NCI-H524 treated with DMSO at 0.1 percent for 48 hours (cell line): ENCODE measurements around the gene RNF113B.

Source experiments
- DNase-seq: peaks from one replicate; lab custom pipeline; 2025; lab: John Stamatoyannopoulos, UW

The RNF113B gene

DNA sequence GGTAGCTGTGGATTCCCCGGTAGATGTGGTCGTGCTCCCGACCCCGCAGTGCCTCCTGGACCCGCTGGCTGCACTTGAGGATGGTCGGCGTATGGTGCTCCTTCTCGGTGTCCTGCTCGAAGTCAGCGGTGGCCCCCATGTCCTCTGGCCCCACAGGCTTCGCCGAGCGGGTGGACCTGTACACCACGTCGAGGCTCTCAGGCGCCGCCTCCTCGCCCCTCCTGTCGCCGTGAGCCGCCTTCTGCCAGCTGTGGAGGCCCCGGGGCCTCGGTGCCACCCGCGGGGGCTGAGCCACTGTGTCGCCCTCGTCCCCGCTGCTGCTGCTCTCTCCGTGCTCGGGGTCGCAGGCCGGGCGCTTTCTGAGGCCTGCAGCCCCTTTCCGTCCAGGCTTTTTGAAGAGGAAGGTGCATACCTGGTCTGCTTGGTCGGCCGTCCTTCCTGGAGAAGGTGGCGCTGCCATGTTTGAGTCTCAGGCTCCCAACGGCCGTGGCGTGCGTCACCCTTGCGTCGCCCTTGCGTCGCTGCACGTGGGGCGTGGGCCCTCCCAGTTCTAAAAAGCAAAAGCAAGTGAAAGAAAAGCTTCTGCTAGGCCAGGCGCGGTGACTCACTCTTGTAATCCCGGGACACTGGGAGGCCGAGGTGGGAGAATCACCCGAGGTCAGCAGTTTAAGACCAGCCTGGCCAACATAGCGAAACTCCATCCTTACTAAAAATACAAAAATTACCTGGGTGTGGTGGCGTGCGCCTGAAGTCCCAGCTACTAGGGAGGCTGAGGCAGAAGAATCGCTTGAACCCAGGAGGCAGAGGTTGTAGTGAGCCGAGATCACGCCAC lies at the start of gene RNF113B:
Gene RNF113B (minus strand): TSS at position 493 of the 832 bp plus-strand sequence. CDS start 33 bp downstream, at position 460.
- DNase-seq: no peak

DNA sequence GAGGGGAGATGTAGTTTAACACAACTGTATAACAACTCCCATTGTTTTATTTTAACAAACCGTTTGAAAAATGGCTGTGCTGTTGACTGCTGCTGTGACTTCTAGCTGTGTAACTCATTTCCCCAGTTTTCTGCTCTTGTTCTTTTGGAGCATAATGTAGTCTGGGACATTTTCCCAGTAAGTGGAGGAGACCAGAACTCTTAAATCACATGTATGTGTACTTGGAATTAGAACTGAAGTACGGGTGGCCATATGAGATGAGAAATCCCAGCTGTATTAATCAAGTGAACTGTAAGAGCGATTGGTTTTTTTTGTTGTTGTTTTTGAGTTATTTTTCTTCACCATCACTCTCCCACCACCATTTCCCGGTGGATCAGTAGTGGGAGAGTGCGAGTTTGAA lies 49.4 kb upstream of the RNF113B start:
- DNase-seq: no peak

- no peak for DNase-seq
These were observed 48.2 kb upstream of the RNF113B start for GRCh38 chr13:98225036-98225940.

DNA sequence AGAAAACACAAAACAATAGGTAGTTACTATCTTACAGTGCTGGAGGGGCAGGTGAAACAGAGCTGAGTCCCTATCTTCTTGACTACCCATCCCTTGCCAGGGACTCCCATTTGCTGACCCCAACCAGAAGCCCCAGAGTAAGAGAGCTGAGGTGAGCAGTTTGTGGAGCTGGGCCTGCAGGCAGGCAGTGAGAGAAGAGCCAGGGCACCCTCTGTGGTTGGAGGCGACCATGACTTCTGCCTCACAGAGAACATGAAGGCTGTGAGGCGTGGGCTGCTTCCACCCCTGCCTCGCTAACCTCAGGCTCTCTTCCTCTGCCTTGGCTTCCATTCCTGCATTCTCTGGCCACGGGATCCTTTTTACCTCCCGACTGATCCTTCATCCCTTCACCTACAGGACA lies 47.5 kb upstream of the RNF113B start:
- no peak for DNase-seq

GRCh38 chr13:98223741-98224140 lies 46.7 kb upstream of the RNF113B start:
- DNase-seq: no peak

DNA sequence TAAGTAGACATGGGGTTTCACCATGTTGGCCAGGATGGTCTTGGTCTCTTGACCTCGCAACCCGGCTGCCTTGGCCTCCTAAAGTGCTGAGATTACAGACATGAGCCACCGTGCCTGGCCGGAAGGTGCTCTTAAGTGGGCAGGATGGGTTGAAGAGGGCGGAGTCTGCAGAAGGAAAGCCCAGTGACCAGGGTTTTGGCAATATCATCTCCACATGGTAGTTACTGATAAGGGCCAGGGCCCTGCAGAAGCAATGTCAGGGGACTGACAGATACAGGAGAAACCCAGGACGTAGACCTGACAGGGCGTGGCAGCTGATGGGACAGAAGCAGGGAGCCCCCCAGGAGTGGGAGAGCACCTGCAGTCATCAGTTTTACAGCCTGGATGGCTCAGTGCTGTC lies 45.7 kb upstream of the RNF113B start:
- no peak for DNase-seq

- no peak for DNase-seq
These were observed 45.0 kb upstream of the RNF113B start for GRCh38 chr13:98222081-98222554.

DNA sequence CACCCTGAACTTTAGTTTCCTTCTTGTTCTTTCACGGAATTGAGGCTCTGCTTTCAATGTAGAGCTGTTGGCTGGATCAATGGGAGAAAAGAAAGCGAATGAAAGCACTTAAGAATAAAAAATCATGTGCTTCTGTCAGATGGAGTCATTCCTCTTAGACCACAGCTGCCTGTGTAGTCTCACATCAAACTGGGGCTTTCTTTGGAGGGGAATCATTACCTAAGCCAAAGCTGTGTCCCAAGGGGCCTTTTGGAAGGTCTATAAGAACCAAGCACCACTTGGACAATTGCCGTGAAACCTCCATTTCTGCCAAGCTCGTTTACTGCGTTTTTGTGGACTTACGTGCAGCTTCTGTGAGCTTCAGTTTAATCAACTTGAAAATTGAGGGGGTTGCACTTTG lies 44.2 kb upstream of the RNF113B start:
- no peak for DNase-seq

GRCh38 chr13:98220271-98220791 lies 43.3 kb upstream of the RNF113B start:
- no peak for DNase-seq

- DNase-seq: no peak
These were observed 42.6 kb upstream of the RNF113B start for GRCh38 chr13:98219685-98220084.

GRCh38 chr13:98217597-98217996 lies 40.5 kb upstream of the RNF113B start:
- DNase-seq: no peak

- DNase-seq: no peak
These were observed 39.7 kb upstream of the RNF113B start for GRCh38 chr13:98216711-98217285.

- no peak for DNase-seq
These were observed 39.1 kb upstream of the RNF113B start for GRCh38 chr13:98216135-98216565.

DNA sequence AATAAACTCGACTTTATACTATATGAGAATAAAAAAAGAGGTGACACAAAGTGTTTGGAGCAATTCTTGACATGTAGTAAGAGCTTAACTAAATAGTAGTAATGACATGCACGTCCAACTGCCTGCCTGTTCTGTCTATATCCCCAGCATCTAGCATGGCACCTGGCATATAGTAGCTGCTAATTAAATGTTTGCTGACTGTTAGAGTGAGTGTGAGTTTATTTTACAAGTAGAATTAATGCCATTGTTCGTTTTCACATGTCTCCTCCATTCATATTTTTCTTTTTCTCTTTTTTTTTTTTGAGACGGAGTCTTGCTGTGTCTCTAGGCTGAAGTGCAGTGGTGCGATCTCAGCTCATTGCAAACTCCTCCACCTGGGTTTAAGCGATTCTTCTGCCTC lies 38.4 kb upstream of the RNF113B start:
- no peak for DNase-seq

DNA sequence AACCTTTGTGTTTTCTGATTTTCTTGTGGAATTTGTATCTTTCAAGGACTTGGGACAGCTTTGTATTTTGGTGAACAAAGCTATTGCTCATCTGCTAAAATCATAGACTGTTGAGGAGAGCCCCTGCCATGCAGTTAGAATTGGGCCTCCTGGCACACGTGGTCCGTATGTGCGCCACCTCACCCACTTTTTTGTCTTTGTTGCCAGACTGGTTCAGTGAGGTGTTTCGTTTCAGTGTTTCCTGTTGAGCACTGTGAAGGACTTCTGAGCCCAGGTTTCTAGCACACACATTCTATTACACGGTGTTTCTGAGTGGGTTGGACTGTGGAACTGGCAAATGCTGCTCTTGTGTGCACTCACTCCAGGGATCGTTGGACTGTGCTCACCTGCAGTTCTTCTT lies 37.6 kb upstream of the RNF113B start:
- DNase-seq: no peak

- peak; percentile 57 for DNase-seq
These were observed 37.1 kb upstream of the RNF113B start for GRCh38 chr13:98214008-98214643.

DNA sequence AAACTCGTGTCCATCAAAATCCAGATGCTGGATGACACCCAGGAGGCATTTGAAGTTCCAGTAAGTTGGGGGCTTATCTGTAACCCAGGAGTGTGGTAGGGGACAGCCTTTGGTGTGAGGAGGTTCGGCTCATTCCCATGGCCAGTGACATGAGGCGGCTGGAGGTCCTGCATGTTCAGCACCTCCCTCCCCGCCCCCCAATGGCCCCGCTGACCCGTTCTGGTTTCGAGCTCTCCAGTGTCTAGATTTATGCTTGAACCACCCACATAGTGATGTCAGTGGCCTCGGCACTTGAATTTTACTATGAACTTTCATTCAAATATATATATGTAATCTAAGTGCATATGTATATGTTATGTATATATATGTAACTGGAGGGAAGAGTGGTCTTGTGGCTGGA lies 36.3 kb upstream of the RNF113B start:
- no peak for DNase-seq

DNA sequence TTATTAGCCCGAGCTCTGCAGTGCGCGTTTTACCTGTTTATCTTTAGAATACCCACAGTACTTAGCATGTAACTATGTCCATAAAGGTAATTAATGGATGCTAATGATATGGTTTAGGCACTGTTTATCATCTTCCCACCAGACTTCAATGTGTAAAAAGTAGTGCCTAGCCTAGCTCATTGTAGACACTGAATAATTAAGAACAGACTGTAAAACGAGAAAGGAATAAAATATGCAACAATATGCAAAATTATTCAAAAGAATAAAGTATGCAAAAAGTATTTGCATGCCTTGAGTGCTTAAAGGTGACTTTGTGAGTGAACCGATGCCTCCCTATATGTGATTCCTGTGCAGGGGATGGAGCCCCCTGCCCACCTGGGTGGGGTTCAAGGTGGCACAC lies 35.7 kb upstream of the RNF113B start:
- DNase-seq: no peak

GRCh38 chr13:98208606-98209005 lies 31.5 kb upstream of the RNF113B start:
- DNase-seq: no peak

DNA sequence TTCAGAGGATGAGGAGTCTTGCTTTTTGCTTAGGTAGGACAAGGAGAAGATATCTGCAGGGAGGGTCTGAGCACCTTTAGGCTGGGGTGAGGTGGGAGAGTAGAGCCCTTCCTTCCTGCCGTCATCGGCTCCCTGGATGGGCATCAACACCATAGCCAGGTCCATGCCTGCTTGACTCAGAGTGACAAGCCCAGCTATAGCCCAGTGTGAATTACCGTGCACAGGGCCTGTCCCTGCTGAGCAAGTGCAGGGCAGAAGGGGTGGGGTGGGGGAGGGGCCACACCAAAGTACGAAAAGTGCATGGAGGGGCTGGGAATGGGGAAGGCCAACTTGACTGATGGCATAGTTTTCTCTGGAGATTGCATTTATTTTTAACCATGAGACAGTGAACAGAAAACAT lies 30.3 kb upstream of the RNF113B start:
- no peak for DNase-seq

DNA sequence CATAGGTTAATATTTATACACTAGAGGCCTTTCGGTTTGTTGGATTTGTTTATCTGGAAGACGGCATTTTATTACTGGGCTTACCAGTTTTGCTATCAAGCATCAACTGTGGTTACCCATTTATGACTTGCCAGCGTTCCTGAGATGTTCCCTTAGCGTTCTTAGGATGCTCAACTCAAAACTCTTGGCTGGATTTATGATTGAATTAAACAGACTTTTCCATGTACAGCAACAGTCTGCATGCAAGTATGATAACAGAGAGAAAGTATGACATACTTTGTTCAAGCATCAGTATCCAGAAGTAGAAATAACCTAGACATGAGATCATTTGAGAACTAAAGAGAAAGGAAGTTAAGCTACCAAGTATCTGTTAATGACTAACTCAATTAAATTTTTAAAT lies 29.9 kb upstream of the RNF113B start:
- DNase-seq: no peak

DNA sequence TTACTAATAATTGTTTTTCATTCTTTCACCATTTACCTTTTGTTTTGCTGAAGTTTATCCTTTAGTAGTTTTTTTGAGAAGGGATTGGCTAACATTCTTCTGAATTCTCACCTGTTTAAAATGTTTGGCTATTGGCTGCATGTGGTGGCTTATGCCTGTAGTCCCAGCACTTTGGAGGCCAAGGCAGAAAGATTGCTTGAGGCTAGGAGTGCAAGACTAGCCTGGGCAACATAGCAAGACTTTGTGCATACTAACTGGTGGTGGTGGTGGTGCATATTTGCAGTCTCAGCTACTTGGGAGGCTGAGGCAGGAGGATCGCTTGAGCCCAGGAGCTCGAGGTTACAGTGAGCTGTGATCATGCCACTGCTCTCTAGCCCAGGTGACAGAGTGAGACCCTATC lies 27.5 kb upstream of the RNF113B start:
- DNase-seq: no peak
